Testis (tissue), 5 donors: Measurements from ENCODE around the gene BNIPL. TPM values are rescaled to one million over a fixed set of nuclear protein-coding genes. Genes with fewer than 3 reads are reported as not detected.

ENCODE experiments used
- DNase-seq: peaks from one replicate; pipeline ENCODE4 v3.0.0-alpha.2; 2019
- H3K27ac ChIP-seq, 2 donors: fragments of 200-600 bp; sonication (generic); one replicate each; pipeline ENCODE4 v1.5.1; 2019
- H3K27me3 ChIP-seq: fragments of 200-600 bp; sonication (generic); one replicate; pipeline ENCODE4 v1.5.1; 2019
- H3K36me3 ChIP-seq: fragments of 200-600 bp; sonication (generic); one replicate; pipeline ENCODE4 v1.5.1; 2017; ENCODE audit warnings: low read depth; ENCODE audit errors: missing control alignments
- H3K4me1 ChIP-seq: fragments of 200-600 bp; sonication (generic); one replicate; pipeline ENCODE4 v1.5.1; 2019
- H3K4me3 ChIP-seq, 2 donors: fragments of 200-600 bp; sonication (generic); one replicate each; pipeline ENCODE4 v1.5.1; 2017 to 2019
- H3K9me3 ChIP-seq: fragments of 200-600 bp; sonication (generic); one replicate; pipeline ENCODE4 v1.5.1; 2017
- POLR2A ChIP-seq: fragments of 450-650 bp; IDR thresholded peaks from one replicate; pipeline ENCODE4 v1.6.1; 2017; ENCODE audit warnings: antibody characterized with exemption, mild to moderate bottlenecking, moderate library complexity
- WGBS, 2 donors: methylation state at CpG; one replicate each; pipeline ENCODE4 v1.1.5; 2018; 5-methylcytosine and 5-hydroxymethylcytosine counted together
- intact Hi-C: fragments of 100-400 bp; cut with DNase I; formaldehyde crosslinking; loops from one replicate; pipeline ENCODE4 v1.15.1; 2023; ENCODE audit warnings: low total_unique reads
- long read RNA-seq, 2 donors: transcript quantifications; one replicate each; lab custom pipeline, GENCODE V29; 2026
- polyA plus RNA-seq: library from polyadenylated mRNA; stranded (reverse); fragments of 350-450 nt; fragmentation: Illumina TruSeq; extraction: RNeasy Lipid Tissue Mini Kit (QIAGEN cat#74804); gene quantifications from one replicate; pipeline ENCODE4 v1.2.3, GENCODE V29; 2014; ENCODE audit warnings: low read depth, low replicate concordance; ENCODE audit not compliant: insufficient read depth
- total RNA-seq, 2 donors: library from RNA; depleted of rRNA; stranded (reverse); fragments of >200 nt; gene quantifications; one replicate each; pipeline ENCODE4 v1.2.3, GENCODE V29; 2016
- TF ChIP-seq, protein P1 (sequence below), 3 experiments: fragments of 450-650 bp in 2 of 3; fragments of 200-600 bp in 1 of 3; sonication (generic) in 1 of 3; IDR thresholded peaks; one replicate each; pipeline ENCODE4 v1.5.1; 2016 to 2019; ENCODE audit warnings: antibody characterized with exemption in 3 of 3, mild to moderate bottlenecking in 2 of 3, moderate library complexity in 1 of 3

The BNIPL gene, protein sequence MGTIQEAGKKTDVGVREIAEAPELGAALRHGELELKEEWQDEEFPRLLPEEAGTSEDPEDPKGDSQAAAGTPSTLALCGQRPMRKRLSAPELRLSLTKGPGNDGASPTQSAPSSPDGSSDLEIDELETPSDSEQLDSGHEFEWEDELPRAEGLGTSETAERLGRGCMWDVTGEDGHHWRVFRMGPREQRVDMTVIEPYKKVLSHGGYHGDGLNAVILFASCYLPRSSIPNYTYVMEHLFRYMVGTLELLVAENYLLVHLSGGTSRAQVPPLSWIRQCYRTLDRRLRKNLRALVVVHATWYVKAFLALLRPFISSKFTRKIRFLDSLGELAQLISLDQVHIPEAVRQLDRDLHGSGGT
- 1 to 10 TPM; 3.6 to 9.3 TPM for total RNA-seq
- polyA plus RNA-seq, result 5.0 TPM
- long read RNA-seq, donor 1, result 0 reads
- long read RNA-seq, donor 2, result 0 reads

DNA sequence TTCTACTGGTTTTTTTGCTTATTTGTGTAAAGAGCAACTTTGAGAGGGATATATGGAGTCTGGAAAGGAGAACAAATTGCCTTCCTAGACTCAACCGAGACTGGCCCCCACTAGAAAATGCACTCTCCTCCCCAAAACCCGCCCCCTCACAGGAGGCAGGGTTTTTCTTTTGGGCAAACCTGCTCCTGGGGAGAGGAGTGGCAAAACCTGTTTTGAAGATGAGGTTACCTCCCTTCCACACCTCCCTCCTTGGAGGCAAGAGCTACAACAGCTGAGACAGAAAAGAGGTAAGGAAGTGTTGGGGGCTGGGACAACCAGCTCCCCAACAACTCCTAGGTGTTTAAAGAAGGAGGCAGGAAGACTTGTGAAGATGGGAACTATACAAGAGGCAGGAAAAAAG, at the start of gene BNIPL:
TSS of gene BNIPL (plus strand) at position 231 of the 400 bp plus-strand sequence. CDS start at position 371, 140 bp downstream.
- WGBS, 2 donors, result 45 to 50% methylated on average over 2 of the region's 2 CpGs
- H3K4me3 ChIP-seq, result no peak within 1 kb of the TSS
- H3K4me1 ChIP-seq, result no peaks in the 10 kb centered on the region
- DNase-seq, result no peak
- H3K36me3 ChIP-seq, result no peaks in the 10 kb centered on the region
- no peaks in the 10 kb centered on the region for H3K27me3 ChIP-seq
- TF ChIP-seq, protein P1, sequence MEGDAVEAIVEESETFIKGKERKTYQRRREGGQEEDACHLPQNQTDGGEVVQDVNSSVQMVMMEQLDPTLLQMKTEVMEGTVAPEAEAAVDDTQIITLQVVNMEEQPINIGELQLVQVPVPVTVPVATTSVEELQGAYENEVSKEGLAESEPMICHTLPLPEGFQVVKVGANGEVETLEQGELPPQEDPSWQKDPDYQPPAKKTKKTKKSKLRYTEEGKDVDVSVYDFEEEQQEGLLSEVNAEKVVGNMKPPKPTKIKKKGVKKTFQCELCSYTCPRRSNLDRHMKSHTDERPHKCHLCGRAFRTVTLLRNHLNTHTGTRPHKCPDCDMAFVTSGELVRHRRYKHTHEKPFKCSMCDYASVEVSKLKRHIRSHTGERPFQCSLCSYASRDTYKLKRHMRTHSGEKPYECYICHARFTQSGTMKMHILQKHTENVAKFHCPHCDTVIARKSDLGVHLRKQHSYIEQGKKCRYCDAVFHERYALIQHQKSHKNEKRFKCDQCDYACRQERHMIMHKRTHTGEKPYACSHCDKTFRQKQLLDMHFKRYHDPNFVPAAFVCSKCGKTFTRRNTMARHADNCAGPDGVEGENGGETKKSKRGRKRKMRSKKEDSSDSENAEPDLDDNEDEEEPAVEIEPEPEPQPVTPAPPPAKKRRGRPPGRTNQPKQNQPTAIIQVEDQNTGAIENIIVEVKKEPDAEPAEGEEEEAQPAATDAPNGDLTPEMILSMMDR (IDR thresholded peaks at IDR 0.05), result no peak
- no peak for TF ChIP-seq POLR2A
- no peak within 1 kb of the TSS for H3K27ac ChIP-seq
- intact Hi-C loops, result no loop called here
- no peaks in the 10 kb centered on the region for H3K9me3 ChIP-seq

DNA sequence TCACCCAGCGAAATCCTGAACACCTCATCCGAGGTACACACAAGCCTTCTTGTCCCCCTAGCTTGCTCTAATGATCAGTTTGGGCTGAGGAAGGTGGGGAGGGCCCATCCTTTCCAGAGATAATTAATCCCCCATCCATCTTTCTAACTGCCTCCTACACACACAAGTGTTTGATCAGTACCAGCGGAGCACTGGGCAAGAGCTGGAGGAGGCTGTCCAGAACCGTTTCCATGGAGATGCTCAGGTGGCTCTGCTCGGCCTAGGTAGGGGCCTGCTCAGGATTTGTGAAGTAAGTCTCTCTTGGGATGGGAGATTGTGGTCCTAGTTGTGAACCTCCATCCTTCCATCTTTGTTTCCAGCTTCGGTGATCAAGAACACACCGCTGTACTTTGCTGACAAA, 48.5 kb upstream of the BNIPL start:
- intact Hi-C loops, result no loop called here
- DNase-seq, result no peak
- Histone ChIP-seq H3K9me3 (no peaks in the 10 kb centered on the region), H3K27me3 (no peaks in the 10 kb centered on the region), H3K36me3 (no peaks in the 10 kb centered on the region), H3K27ac (no peak overlapping the region), H3K4me3 (no peak overlapping the region), H3K4me1 (no peaks in the 10 kb centered on the region)
- TF ChIP-seq, protein P1 (IDR thresholded peaks at IDR 0.05), result no peak
- no peak for TF ChIP-seq POLR2A
- 76 to 86% methylated on average over 7 of the region's 7 CpGs for WGBS, 2 donors

DNA sequence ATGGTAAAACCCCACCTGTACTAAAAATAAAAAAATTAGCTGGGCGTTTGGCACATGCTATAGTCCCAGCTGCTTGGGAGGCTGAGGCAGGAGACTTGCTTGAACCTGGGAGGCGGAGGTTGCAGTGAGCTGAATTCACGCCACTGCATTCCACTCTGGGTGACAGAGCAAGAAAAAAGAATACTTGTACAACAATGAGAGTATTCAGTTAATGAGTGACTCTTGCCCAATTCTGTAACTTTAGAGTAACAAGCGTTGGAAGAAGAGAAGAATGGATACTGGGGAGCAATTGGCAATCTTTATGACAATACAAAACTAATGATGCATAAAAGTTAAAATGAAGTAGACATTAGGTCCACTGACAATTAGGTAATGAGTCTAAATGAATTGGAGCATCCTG, 43.8 kb upstream of the BNIPL start:
- WGBS, 2 donors, result 65 to 75% methylated on average over 4 of the region's 4 CpGs

DNA sequence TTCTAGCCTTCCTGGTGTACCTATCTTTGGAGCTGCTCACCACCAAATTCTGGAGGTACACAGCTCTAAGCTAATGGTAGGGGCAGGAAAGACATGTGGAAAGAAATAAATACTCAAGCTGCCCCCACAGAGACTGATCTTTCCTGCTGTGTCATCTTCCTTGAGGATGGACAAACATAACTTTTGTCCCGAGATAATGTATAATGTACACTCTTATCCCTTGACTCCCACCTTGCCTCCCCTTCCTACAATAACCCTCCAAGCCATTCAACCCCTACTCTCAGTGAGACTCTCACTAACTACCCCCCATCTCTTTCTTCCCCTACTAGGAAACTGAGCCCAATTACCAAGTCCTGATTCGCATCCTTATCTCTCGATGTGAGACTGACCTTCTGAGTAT, 42.1 kb upstream of the BNIPL start:
- Histone ChIP-seq H3K4me3 (no peak overlapping the region), H3K36me3 (no peaks in the 10 kb centered on the region), H3K27ac (no peak overlapping the region), H3K9me3 (no peaks in the 10 kb centered on the region), H3K27me3 (no peaks in the 10 kb centered on the region), H3K4me1 (no peaks in the 10 kb centered on the region)
- intact Hi-C loops, result no loop called here
- DNase-seq, result no peak
- WGBS, 2 donors, result 67 to 83% methylated on average over 3 of the region's 3 CpGs
- TF ChIP-seq, protein P1 (IDR thresholded peaks at IDR 0.05), result no peak
- no peak for TF ChIP-seq POLR2A

More for the DNA sequence above, 43.8 kb upstream of the BNIPL start:
- H3K9me3 ChIP-seq, result no peaks in the 10 kb centered on the region
- H3K4me1 ChIP-seq, result no peaks in the 10 kb centered on the region
- no peaks in the 10 kb centered on the region for H3K36me3 ChIP-seq
- TF ChIP-seq POLR2A, result no peak
- TF ChIP-seq, protein P1 (IDR thresholded peaks at IDR 0.05), result no peak
- no peak for DNase-seq
- H3K27me3 ChIP-seq, result no peaks in the 10 kb centered on the region
- H3K27ac ChIP-seq, result no peak overlapping the region
- H3K4me3 ChIP-seq, result no peak overlapping the region
- intact Hi-C loops, result no loop called here

DNA sequence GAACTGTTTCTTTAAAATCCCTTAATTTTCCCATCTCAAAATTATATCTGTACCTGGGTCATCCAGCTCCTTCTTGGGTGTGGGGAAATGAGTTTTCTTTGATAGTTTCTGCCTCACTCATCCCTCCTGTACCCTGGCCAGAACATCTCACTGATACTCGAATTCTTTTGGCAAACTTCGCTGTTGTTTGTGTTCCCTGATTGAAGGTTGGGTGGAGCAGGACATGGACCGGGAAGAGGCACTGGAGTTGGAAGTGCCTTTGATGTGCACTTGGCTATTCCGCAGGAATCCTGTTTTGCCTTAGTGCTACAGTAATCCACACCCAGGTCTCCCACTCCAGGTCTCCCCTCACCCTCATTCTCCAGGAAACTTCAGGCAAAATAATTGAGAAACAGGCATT, 40.9 kb upstream of the BNIPL start:
- Histone ChIP-seq H3K27ac (peak overlapping the region; percentile 12 to 80), H3K9me3 (no peaks in the 10 kb centered on the region), H3K36me3 (no peaks in the 10 kb centered on the region), H3K4me1 (no peaks in the 10 kb centered on the region), H3K4me3 (no peak overlapping the region), H3K27me3 (no peaks in the 10 kb centered on the region)
- 27 to 29% methylated on average over 4 of the region's 4 CpGs for WGBS, 2 donors
- intact Hi-C loops, result no loop called here
- DNase-seq, result no peak
- no peak for TF ChIP-seq POLR2A
- TF ChIP-seq, protein P1 (IDR thresholded peaks at IDR 0.05), result no peak
